VCaP (cell line): ENCODE data around the gene C1orf174.

Source experiments
- H3K27ac ChIP-seq: fragments of 450-650 bp; 2 replicates; pipeline ENCODE4 v1.5.1; 2017
- CTCF ChIP-seq: fragments of 450-650 bp; conservative IDR thresholded peaks from 2 replicates; pipeline ENCODE4 v1.5.1; 2017; ENCODE audit warnings: mild to moderate bottlenecking, moderate library complexity

C1orf174 gene

DNA sequence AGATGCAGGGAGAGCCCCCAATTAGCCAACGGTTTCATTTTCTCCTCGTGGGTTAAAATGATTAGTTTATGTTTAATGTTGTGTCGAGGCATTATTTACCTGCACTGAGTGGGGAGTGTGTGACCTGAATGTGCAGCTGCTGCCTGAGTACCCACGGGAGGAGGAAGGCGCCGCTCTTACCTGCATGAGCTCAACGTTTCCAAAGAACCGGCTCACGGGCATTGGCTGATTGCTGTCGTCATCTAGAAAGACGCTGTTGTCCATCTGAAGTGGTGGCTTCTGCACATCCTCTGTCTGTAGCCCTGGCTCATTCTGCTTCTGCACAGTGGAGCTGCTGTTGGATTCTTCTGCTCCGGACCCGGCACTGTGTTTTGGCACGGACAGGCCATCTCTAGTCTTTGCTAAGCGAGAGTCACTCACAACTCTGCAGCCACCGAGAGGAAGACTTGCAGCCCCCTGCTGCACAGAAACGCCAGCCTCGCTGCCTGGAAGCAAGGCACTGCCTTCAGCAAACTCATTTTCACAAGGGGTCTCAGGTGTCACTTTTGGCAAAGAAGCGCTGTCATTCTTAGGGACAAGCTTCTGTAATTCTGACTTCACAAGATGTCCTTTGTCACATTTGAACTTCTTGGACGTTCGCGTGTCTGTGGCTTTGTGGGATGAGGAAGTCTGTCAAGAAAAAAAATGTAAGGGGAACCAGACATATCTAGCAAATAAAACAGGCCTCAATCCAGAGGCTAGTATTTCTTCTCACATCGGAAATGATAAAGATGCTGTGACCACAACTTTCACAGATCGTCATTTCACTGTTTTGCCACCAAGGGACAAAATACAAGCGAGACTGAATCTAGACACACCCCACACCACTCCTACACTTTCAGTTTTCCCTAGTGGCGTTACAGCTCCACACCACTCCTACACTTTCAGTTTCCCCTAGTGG lies 9.4 kb downstream of the C1orf174 start:
- no peak overlapping the region for H3K27ac ChIP-seq
- TF ChIP-seq CTCF = no peak

DNA sequence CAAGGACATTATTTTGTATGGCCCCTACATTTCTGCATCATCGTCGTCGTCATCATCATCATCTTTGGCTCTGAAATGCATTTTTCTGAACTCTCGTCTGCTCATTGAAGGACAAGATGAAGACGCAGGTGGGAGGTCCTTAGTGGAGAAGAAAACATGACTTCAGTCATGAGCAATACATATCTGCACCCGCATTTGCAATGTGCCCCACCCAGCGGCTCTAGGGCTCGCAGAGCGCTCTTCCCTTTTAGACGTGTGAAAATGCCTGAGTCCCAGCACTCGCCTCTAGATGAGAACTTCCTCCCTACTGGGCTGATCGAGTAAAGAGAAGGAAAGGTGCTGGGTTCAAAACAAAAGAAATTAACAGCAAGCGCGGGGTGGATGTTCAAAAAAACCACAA lies 10.1 kb downstream of the C1orf174 start:
- H3K27ac ChIP-seq = no peak overlapping the region
- no peak for TF ChIP-seq CTCF

DNA sequence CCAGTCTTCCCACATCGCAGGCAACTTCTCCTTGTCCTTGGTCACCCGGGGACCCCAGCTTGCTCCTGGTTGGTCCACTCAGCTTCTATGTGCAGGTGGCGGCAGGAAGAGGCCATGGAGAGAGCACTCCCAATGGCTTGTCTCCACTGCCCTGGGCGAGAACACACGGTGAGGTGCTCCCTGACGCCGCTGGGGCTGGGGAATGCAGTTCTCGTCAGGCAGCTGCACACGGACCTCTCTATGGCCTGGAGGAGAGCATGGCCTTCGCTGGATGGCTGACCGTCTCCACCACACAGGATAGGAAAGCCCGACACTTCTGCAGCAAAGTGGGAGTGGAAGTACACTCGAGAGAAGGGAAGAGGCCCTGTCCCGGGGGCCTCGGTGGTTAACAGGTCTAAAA lies 11.8 kb downstream of the C1orf174 start:
- no peak for TF ChIP-seq CTCF
- H3K27ac ChIP-seq = no peak overlapping the region

- no peak for TF ChIP-seq CTCF
- no peak overlapping the region for H3K27ac ChIP-seq
Observed at GRCh38 chr1:3886691-3887090, 13.4 kb downstream of the C1orf174 start.

GRCh38 chr1:3886106-3886670 lies 13.9 kb downstream of the C1orf174 start:
- H3K27ac ChIP-seq = no peak overlapping the region
- no peak for TF ChIP-seq CTCF

- no peak for TF ChIP-seq CTCF
Observed at GRCh38 chr1:3885611-3886010, 14.5 kb downstream of the C1orf174 start.

DNA sequence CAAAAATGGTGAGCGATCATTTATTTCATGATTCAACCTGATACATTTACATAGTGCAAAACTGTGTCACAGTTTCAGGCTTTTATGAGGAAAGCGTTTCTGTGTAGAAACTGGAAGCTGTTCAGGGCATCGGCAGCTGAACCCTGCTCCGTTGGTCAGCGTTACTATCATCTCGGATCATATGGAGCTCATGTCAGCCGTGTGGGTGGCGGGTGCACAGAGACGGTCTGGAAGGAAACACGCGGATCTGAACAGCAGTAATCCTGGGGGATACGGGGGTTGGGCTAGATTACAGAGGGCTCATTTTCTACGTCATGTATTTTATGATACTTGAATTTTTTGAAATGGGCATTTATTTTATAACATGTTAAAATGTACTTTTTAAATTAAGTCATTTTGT lies 15.1 kb downstream of the C1orf174 start:
- H3K27ac ChIP-seq = no peak overlapping the region
- TF ChIP-seq CTCF = no peak

More at GRCh38 chr1:3885611-3886010, 14.5 kb downstream of the C1orf174 start:
- no peak overlapping the region for H3K27ac ChIP-seq
